Measurements from ENCODE around the gene CACNA1C.

GRCh38 chr12:2463719-2464118, 410.9 kb downstream of the CACNA1C start:
- TF ChIP-seq CTCF (IDR thresholded peaks at IDR 0.05) (no peak), POLR2A (IDR thresholded peaks at IDR 0.05) (no peak)
